HL-60/S4 treated with phorbol 12-myristate 13-acetate at 8.2 ng/mL for 4 days and 3 days (cell line): ENCODE data around the gene LAIR2.

Experiments used
- in situ Hi-C: fragments of 300-500 bp; cut with MboI; formaldehyde crosslinking; loops from 2 replicates; pipeline ENCODE4 v1.15.0; 2022; ENCODE audit warnings: low sequenced_read_pairs

The LAIR2 gene

GRCh38 chr19:54526972-54527371, 24.3 kb downstream of the LAIR2 start:
- in situ Hi-C loops: no loop called here

DNA sequence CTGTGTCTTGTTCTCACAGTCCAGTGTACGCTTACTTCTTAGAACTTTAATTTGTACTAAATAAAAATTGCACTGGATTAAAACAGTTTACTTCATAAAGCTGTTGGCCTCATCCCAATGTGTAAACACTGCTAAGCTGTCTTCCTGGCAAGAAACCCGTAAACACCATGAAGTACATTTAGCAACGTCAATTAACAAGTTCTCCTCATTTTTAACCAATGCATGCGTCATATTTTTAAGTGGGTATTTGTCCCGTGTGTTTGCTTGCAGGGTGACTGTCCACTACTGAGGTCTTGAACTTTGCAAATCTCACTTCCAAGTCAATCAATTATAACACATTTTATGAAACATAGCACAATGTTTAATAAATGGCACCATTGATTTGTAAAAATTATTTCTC, 28.2 kb downstream of the LAIR2 start:
- in situ Hi-C loops: no loop called here

- in situ Hi-C loops: no loop called here
Observed at GRCh38 chr19:54532528-54532927, 29.9 kb downstream of the LAIR2 start.

- in situ Hi-C loops: no loop called here
Observed at GRCh38 chr19:54533476-54533875, 30.8 kb downstream of the LAIR2 start.

DNA sequence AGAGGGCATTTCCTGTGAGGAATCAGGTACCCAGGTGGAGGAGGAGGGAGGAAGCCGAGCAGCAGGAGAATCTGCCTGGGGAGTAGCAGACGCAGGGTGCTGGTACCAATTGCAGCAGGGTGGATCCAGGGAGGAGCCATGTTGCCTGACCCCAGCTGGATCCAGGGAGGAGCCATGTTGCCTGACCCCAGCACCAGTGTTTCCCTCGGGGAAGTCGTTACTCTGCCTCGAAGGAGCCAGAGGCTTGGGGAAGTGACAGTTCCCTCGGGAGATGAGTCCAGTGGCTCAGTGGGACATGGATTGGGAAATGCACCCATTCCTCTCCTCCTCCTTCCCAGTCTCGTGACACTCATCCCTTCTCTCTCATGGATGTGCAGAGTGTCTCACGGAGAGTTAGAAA, 31.5 kb downstream of the LAIR2 start:
- in situ Hi-C loops: no loop called here

DNA sequence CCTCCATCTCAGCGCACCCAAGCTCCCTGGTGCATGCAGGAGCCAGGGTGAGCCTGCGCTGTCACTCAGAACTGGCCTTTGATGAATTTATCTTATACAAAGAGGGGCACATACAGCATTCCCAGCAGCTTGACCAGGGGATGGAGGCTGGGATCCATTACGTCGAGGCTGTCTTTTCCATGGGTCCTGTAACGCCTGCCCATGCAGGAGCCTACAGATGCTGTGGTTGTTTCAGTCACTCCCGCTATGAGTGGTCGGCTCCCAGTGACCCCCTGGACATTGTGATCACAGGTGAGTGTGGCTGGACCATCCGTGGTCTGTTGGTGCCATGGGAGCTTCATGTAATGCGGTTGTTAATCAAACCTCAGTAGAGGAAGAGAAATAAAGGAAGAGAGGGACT, 33.0 kb downstream of the LAIR2 start:
- in situ Hi-C loops: no loop called here

DNA sequence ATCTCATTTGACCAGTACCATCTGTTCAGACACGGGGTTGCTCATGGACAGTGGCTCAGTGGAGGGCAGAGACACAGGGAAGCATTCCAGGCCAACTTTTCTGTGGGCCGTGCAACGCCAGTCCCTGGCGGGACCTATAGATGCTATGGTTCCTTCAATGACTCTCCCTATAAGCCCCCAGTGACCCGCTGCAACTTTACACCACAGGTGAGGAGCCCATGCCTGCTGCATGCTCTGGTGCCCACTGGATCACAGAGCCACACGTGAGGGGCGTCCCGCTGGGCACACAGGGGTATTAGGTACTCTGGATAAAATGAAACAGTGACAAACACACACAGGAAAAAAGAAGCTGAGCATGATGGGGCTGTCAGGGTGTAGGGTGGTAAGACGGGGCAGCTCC, 34.3 kb downstream of the LAIR2 start:
- in situ Hi-C loops: no loop called here

DNA sequence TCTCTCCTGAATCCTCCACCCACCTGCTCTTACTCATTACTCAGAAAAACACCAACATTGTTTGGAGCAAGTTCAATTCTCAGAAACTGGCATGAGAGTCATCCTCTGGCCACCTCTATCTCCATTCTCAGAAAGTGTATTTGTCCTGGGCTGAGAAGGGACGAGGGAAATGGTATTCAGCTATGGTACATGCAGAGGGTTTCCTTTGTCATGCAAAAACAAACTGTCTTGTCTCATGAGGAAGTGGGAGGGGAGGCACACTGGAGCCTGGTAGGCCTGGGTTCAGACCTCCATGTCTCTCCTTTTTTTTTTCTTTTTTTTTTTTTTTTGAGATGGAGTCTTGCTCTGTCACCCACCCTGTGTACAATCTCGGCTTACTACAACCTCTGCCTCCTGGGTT, 39.1 kb downstream of the LAIR2 start:
- in situ Hi-C loops: no loop called here

DNA sequence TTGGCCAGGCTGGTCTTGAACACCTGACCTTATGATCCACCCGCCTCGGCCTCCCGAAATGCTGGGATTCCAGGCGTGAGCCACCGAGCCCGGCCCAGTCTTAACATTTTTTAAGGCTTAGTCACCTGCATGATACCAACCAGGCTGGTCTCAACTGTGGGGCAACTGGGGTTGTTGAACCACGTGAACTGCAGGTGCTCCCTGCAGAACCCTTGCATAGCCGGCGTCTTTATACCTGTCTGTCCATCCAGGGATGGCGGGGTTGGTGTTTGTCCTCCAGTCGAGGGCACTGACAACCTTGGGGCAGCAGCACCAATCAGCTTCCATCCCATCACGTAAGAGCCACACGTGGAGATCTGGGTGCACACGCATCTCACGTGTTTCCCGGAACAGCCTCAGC, 46.2 kb downstream of the LAIR2 start:
- in situ Hi-C loops: no loop called here

GRCh38 chr19:54549224-54549623, 46.6 kb downstream of the LAIR2 start:
- in situ Hi-C loops: no loop called here

DNA sequence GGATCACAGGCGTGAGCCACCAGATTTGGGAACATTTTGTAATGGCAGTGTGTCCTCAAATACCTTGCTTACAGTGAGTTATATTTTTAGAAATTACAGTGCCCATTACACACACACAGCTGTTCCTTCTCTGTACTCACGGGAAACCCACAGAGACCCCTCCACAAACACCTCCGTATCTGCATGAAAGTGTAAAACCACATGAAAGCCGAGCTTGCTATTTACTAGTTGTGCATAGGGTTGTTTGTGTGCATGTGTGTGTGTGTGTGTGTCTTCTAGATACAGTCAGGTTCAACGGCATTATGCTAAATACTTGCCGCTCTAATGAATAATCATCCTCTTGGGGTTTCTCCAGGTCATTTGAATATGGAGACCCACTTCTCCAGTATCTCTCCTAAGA, 48.7 kb downstream of the LAIR2 start:
- in situ Hi-C loops: no loop called here

- in situ Hi-C loops: no loop called here
Observed at GRCh38 chr19:54551950-54552912, 49.6 kb downstream of the LAIR2 start.

GRCh38 chr19:54552913-54553310, 50.3 kb downstream of the LAIR2 start:
- in situ Hi-C loops: no loop called here

DNA sequence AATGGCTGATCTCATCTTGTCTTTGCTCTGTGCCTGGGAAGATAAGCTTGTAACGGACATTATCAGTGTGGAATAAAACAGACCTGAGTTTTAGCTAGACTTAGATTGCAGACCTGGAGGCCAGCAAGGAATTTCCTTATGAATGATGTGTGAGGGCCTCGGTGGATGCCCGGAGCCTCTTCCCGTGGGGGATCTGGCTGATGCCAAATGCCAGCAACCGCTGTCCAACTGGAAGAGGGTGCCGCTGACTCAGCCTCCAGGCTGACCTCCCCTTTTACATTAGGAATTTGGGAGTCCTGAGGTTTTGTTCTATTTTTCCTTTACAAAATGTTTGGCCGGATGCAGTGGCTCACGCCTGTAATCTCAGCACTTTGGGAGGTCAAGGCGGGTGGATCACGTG, 51.4 kb downstream of the LAIR2 start:
- in situ Hi-C loops: no loop called here

- in situ Hi-C loops: no loop called here
Observed at GRCh38 chr19:54554896-54555295, 52.3 kb downstream of the LAIR2 start.

DNA sequence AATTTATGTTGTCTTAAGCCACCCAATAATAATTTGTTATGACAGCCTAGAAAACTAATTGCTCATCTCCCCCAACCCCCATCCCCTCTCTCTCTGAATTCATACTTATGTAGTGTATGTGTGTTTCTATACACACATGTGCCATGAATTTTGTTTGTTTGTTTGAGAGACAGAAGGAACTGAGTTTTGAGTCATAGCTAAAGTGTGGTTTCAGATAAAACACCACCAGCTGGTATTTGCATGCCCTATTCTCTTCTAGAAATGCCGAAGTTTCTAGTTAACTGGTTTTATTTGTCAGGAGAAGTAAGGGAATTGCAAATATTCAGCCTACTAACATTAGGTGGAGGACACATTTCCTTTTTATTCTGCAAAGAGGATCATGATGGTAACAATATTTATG, 53.6 kb downstream of the LAIR2 start:
- in situ Hi-C loops: no loop called here

DNA sequence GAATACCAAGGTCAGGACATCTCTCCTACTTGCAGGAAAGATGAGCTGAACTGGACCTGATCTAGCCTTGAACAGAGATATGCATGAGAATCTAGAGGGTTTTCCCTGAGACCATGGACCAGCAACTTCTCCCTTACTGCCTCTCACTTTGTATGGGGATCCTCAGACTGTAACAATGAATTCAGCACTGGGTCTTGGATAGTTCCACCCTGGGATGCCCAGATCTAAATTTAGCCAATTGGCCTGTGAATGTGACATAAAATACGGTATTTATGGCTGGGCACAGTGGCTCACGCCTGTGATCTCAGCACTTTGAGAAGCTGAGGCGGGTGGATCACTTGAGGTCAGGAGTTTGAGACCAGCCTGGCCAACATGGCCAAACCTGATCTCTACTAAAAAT, 55.7 kb downstream of the LAIR2 start:
- in situ Hi-C loops: no loop called here
